HepG2 (cell line): Measurements from ENCODE around the gene SUCLG2. TPM values are rescaled to one million over a fixed set of nuclear protein-coding genes. Genes with fewer than 3 reads are reported as not detected.

ENCODE experiments used
- ATAC-seq: fragments of 200-7000 bp; cut with Tn5 transposase; 3 replicates; pipeline ENCODE4 v1.9.1; 2020; ENCODE audit warnings: mild to moderate bottlenecking, moderate library complexity
- BruUV-seq: library from RNA; stranded (reverse); fragments of 400-500 nt; replicated peaks from 2 replicates; lab custom pipeline; 2021; lab: Mats Ljungman, UMichigan
- CTCF ChIA-PET: fragments of 300-600 bp; formaldehyde crosslinking; extraction: SDS; loops from one replicate; lab custom pipeline; 2021; ENCODE audit warnings: low total read pairs, inconsistent platforms, low intra/inter-chr PET ratio; lab: Yijun Ruan, JAX
- POLR2A ChIA-PET: fragments of 350-600 bp; sonication (Branson Sonifier 250); formaldehyde crosslinking; loops from one replicate; lab custom pipeline; 2020; ENCODE audit warnings: antibody characterized with exemption, inconsistent platforms; lab: Yijun Ruan, JAX
- DNase-seq: peaks from one replicate; pipeline ENCODE4 v3.0.0-alpha.2; 2015; ENCODE audit warnings: low spot score
- FAIRE-seq: peaks from 3 replicates; lab custom pipeline; 2011; peaks lifted over from hg19 to GRCh38; lab: Jason Lieb, UNC
- H2AFZ ChIP-seq: one replicate; pipeline ENCODE4 v1.6.1; 2011; ENCODE audit warnings: low read length, inconsistent platforms
- H3K27ac ChIP-seq: fragments of 300-600 bp; 3 replicates; pipeline ENCODE4 v1.8.0; 2011; ENCODE audit warnings: mixed run types, mild to moderate bottlenecking, mixed read lengths, low read length, inconsistent platforms; ENCODE audit not compliant: insufficient read depth; ENCODE audit errors: extremely low read length
- H3K27me3 ChIP-seq, 2 experiments: fragments of 200-600 bp in 1 of 2; 2 replicates in 1 of 2; 3 replicates in 1 of 2; pipeline versions ENCODE4 v1.6.0 to v1.8.0; 2011; ENCODE audit warnings: low read length in 2 of 2, mild to moderate bottlenecking in 2 of 2, moderate library complexity in 2 of 2, inconsistent platforms in 1 of 2; ENCODE audit not compliant: insufficient read depth in 2 of 2, control insufficient read depth in 1 of 2
- H3K36me3 ChIP-seq, 2 experiments: fragments of 200-600 bp in 1 of 2; replicated peaks in 1 of 2; 2 replicates in 1 of 2; 3 replicates in 1 of 2; pipeline versions ENCODE4 v1.5.1 to v1.8.0; 2011; ENCODE audit warnings: low read length in 2 of 2, inconsistent platforms in 1 of 2; ENCODE audit not compliant: insufficient read depth in 2 of 2, control insufficient read depth in 1 of 2
- H3K4me1 ChIP-seq: 2 replicates; pipeline ENCODE4 v1.5.1; 2012; ENCODE audit warnings: low read length, inconsistent platforms; ENCODE audit not compliant: insufficient read depth
- H3K4me2 ChIP-seq: 2 replicates; pipeline ENCODE4 v1.6.0; 2011; ENCODE audit warnings: low read depth, low read length, inconsistent platforms
- H3K4me3 ChIP-seq, 3 experiments: fragments of 200-600 bp in 1 of 3; sonication (generic), shearing (Covaris generic) in 1 of 3; replicated peaks in 1 of 3; 2 replicates each; pipeline ENCODE4 v1.5.1; 2011 to 2016; ENCODE audit warnings: low read length in 3 of 3, inconsistent platforms in 2 of 3, low read depth in 2 of 3, mild to moderate bottlenecking in 2 of 3, control low read depth in 1 of 3, mixed read lengths in 1 of 3; ENCODE audit not compliant: insufficient read depth in 1 of 3
- H3K79me2 ChIP-seq: one replicate; pipeline ENCODE4 v1.6.1; 2011; ENCODE audit warnings: low read length, inconsistent platforms; ENCODE audit not compliant: insufficient read depth
- H3K9ac ChIP-seq: 2 replicates; pipeline ENCODE4 v1.6.0; 2011; ENCODE audit warnings: mild to moderate bottlenecking, low read depth, low read length, inconsistent platforms; ENCODE audit not compliant: insufficient read depth
- H3K9me3 ChIP-seq: 2 replicates; pipeline ENCODE4 v1.5.1; 2012; ENCODE audit warnings: mild to moderate bottlenecking, low read length
- H4K20me1 ChIP-seq: 2 replicates; pipeline ENCODE4 v1.6.0; 2011; ENCODE audit warnings: inconsistent platforms, mild to moderate bottlenecking, low read length, moderate library complexity; ENCODE audit not compliant: insufficient read depth
- CERS6 ChIP-seq: sonication (generic); formaldehyde crosslinking; IDR thresholded peaks from 2 replicates; pipeline ENCODE4 v1.5.0; 2020; ENCODE audit warnings: missing genetic modification reagents
- CHD2 ChIP-seq: IDR thresholded peaks from 2 replicates; pipeline ENCODE4 v1.6.1; 2011; ENCODE audit warnings: low read depth, low read length, improper control_type of control experiment
- ETS1 ChIP-seq: sonication (generic); formaldehyde crosslinking; IDR thresholded peaks from 2 replicates; pipeline ENCODE4 v1.4.0; 2020; ENCODE audit warnings: missing genetic modification reagents
- NR3C1 ChIP-seq: sonication (generic); formaldehyde crosslinking; IDR thresholded peaks from 2 replicates; pipeline ENCODE4 v1.4.0; 2020; ENCODE audit warnings: missing genetic modification reagents
- POGK ChIP-seq: sonication (generic); formaldehyde crosslinking; conservative IDR thresholded peaks from 2 replicates; pipeline ENCODE4 v1.8.0; 2022; ENCODE audit warnings: mild to moderate bottlenecking, moderate library complexity, missing genetic modification reagents
- ZNF253 ChIP-seq: sonication (generic); formaldehyde crosslinking; IDR thresholded peaks from 2 replicates; pipeline ENCODE4 v1.8.0; 2022; ENCODE audit warnings: mild to moderate bottlenecking, missing genetic modification reagents, borderline replicate concordance
- ZNF33A ChIP-seq: sonication (generic); formaldehyde crosslinking; IDR thresholded peaks from 2 replicates; pipeline ENCODE4 v1.5.1; 2020; ENCODE audit warnings: missing genetic modification reagents, mild to moderate bottlenecking, moderate library complexity, borderline replicate concordance
- ZNF619 ChIP-seq: sonication (generic); formaldehyde crosslinking; IDR thresholded peaks from 2 replicates; pipeline ENCODE4 v1.4.0; 2020; ENCODE audit warnings: mild to moderate bottlenecking, missing genetic modification reagents
- ZNF768 ChIP-seq: sonication (generic); formaldehyde crosslinking; IDR thresholded peaks from 2 replicates; pipeline ENCODE4 v1.4.0; 2020; ENCODE audit warnings: missing genetic modification reagents
- ZNF773 ChIP-seq: sonication (generic); formaldehyde crosslinking; IDR thresholded peaks from 2 replicates; pipeline ENCODE4 v1.4.0; 2020; ENCODE audit warnings: missing genetic modification reagents, borderline replicate concordance
- ZSCAN20 ChIP-seq: sonication (generic); formaldehyde crosslinking; IDR thresholded peaks from 2 replicates; pipeline ENCODE4 v1.4.0; 2020; ENCODE audit warnings: missing genetic modification reagents, mild to moderate bottlenecking, borderline replicate concordance
- WGBS: methylation state at CpG from one replicate; pipeline ENCODE4 v1.1.6; 2017; ENCODE audit warnings: low lambda C conversion rate; 5-methylcytosine and 5-hydroxymethylcytosine counted together
- in situ Hi-C: cut with HindIII; loops from 2 replicates; pipeline ENCODE4 v1.10.0; 2017; ENCODE audit warnings: low pct_unique_long_range_greater_than_20kb; ENCODE audit not compliant: extremely low pct_ligation_motif_present
- intact Hi-C: fragments of 100-400 bp; cut with micrococcal nuclease; formaldehyde crosslinking; loops from one replicate; pipeline ENCODE4 v1.10.0; 2022; ENCODE audit not compliant: unreplicated experiment
- polyA plus RNA-seq, 8 experiments: library from polyadenylated mRNA; depleted of rRNA in 3 of 8; stranded (reverse) in 7 of 8; unstranded in 1 of 8; fragments of >200 nt; fragmentation: Illumina TruSeq in 4 of 8; extraction: Trizol in 4 of 8; gene quantifications; 2 replicates each; pipeline versions ENCODE4 v1.2.1 to v1.2.3, GENCODE V29; 2011 to 2016; ENCODE audit warnings: low read depth in 4 of 8, missing spikeins in 1 of 8, mixed read lengths in 1 of 8; ENCODE audit not compliant: insufficient read depth in 1 of 8
- total RNA-seq, 5 experiments: library from RNA; depleted of rRNA; stranded (reverse); fragments of >200 nt; fragmentation: Illumina TruSeq; extraction: Trizol; gene quantifications; 2 replicates each; pipeline ENCODE4 v1.2.3, GENCODE V29; 2016; ENCODE audit warnings: low read depth in 1 of 5

SUCLG2 gene
- total and polyA plus RNA-seq, 2 of the 13 experiments (the other 11 are each of a cell fraction or from before 2014, with no cell fraction given) = 21.4 to 64.9 TPM

DNA sequence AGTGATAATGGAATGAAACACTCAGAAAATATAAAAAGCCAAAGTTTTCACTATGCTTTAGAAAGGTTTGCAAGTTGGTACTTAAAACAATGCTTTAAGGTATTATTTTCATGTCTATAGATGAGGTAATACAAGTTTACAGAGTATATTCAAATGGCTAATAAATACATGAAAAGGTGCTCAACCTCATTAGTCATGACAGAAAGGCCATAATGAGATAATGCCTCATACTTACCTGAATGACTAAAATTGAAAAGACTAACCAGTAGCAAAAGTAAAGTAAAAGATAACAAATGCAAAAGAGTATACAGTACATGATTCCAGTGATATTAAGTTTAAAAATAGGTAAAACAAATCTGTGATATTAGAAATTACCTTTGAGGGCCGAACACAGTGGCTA, 163.8 kb downstream of the SUCLG2 start:
- Histone ChIP-seq H3K4me2 (no peak overlapping the region), H3K36me3 (no peaks in the 10 kb centered on the region; a peak in 1 of 5 replicates), H3K79me2 (no peaks in the 10 kb centered on the region), H3K9me3 (no peaks in the 10 kb centered on the region), H3K27me3 (no peaks in the 10 kb centered on the region), H3K4me3 (no peak overlapping the region), H4K20me1 (no peaks in the 10 kb centered on the region), H3K27ac (no peak overlapping the region), H2AFZ (no peak overlapping the region), H3K4me1 (no peaks in the 10 kb centered on the region), H3K9ac (no peak overlapping the region)
- in situ Hi-C loops = no loop called here
- CTCF ChIA-PET = no interaction called here
- POLR2A ChIA-PET = no interaction called here
- no TSS peak for BruUV-seq
- ATAC-seq = no peak
- 100% methylated on average over 1 of the region's 1 CpG for WGBS
- TF ChIP-seq CHD2 = no peak
- no peak for TF ChIP-seq ETS1 (CRISPR knock-in tag)
- TF ChIP-seq ZNF773 (CRISPR knock-in tag) = no peak
- TF ChIP-seq ZSCAN20 (CRISPR knock-in tag) = no peak
- no peak for TF ChIP-seq ZNF619 (CRISPR knock-in tag)
- TF ChIP-seq CERS6 = no peak
- no peak for TF ChIP-seq ZNF253 (CRISPR knock-in tag)
- no peak for FAIRE-seq
- intact Hi-C loops = no loop called here
- no peak for DNase-seq

- H2AFZ ChIP-seq = no peak overlapping the region
- H3K36me3 ChIP-seq = no peaks in the 10 kb centered on the region; a peak in 1 of 5 replicates
- ChIA-PET POLR2A (no interaction called here), CTCF (no interaction called here)
- H3K4me2 ChIP-seq = no peak overlapping the region
- no peaks in the 10 kb centered on the region for H3K79me2 ChIP-seq
- no TSS peak for BruUV-seq
- no peak overlapping the region for H3K4me3 ChIP-seq
- H3K27ac ChIP-seq = no peak overlapping the region
- WGBS = 94% methylated on average over 4 of the region's 4 CpGs
- no peak overlapping the region for H3K9ac ChIP-seq
- intact Hi-C loops (no loop called here), in situ Hi-C loops (no loop called here)
- no peaks in the 10 kb centered on the region for H4K20me1 ChIP-seq
- TF ChIP-seq POGK (no peak), ZNF768 (no peak), NR3C1 (no peak), ZNF33A (no peak)
- no peaks in the 10 kb centered on the region for H3K4me1 ChIP-seq
- DNase-seq = no peak
- no peak for ATAC-seq
- H3K9me3 ChIP-seq = no peaks in the 10 kb centered on the region
- no peak for FAIRE-seq
- H3K27me3 ChIP-seq = no peaks in the 10 kb centered on the region
Measured at GRCh38 chr3:67489816-67490215, 164.6 kb downstream of the SUCLG2 start.
